ENCODE results near the gene ADAMTS2.

ADAMTS2 gene

DNA sequence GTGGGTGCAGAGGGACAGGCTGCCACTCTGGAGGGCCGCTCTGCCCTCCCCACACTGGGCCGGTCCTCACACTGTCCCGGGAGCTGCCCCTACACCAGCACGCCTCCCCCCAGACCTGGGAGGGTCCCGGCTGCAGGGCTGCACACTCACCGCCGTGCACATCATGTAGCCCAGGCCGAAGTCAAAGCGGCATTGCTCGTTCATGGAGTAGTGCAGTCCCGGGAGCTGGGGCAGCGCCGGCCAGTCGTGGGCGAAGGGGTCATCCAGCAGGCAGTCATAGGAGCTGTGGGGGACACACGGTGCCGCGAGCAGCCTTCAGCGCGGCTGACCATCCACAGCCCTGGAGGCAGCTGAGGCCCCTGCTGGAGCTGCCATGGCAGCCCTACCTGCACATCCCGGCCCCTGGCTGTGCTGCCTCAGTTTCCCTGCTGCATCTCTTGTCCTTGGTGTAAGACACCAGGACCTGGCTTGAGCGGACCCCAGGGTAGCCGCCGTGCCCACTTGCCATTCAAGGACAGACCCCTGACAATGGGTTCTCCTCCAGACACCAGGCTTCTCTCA lies 191.8 kb downstream of the ADAMTS2 start:
- no peak for DNase-seq

GRCh38 chr5:179152941-179153340 lies 192.3 kb downstream of the ADAMTS2 start:
- DNase-seq = no peak

DNA sequence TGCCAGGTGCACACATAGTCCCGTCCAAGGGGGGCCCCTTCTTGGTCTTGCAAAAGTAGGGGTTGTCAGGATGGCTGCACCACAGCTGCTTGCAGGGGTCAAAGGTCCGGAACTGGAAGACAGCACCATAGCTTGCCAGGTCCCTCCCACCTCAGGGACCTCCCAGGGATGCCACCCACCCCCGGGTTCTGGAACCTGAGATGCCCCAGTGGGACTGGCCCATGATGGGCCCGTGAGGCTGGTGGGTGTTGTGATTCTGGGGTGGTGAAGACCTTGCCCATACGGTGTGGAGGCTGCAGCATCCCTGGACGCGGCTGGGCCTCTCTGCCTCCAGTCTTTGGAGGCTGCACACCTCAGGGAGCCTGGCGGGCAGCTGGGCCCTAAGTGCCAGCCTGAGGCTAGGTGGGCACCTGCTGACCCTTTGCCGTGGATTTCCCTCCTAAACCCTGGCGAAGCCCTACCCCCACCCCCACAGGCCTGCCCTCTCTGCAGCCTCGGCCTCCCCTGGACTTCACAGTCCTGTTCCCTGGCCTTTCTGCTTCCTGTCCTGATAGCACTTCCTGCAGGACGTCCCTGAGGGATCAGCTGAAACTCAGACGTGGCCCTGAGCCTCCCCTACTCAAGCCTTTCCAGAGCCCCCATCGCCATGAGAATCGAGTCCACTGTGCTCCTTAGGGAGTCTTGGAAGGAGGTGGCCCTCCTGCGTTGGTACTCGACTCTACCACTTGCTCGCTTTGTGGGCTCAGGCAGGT lies 192.9 kb downstream of the ADAMTS2 start:
- no peak for DNase-seq

GRCh38 chr5:179151286-179152118 lies 193.8 kb downstream of the ADAMTS2 start:
- no peak for DNase-seq

DNA sequence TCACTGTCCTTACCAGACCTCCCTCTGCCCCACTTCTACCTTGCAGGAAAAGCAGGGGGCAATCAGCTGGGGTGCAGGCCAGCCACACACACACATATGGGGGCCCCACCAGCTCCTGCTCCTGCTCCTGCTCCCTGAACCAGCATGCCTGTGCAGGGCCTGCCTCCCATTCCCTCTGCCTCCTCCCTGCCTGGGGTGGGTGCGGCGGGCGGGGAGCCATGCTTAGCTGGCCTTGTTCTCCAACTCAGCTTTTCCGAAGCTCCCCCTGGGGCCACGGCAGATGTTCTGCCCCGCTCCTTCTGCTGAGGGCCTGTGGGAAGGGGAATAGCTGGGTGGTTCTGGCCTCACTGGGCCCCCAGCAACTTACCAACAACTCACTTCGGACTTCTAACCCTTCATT lies 195.2 kb downstream of the ADAMTS2 start:
- no peak for DNase-seq

- DNase-seq = no peak
These were observed 196.0 kb downstream of the ADAMTS2 start for GRCh38 chr5:179149278-179149677.

GRCh38 chr5:179148703-179149170 lies 196.5 kb downstream of the ADAMTS2 start:
- DNase-seq = no peak

GRCh38 chr5:179147991-179148702 lies 197.1 kb downstream of the ADAMTS2 start:
- no peak for DNase-seq

GRCh38 chr5:179146277-179146676 lies 199.0 kb downstream of the ADAMTS2 start:
- peak; percentile 32 to 39 for DNase-seq

DNA sequence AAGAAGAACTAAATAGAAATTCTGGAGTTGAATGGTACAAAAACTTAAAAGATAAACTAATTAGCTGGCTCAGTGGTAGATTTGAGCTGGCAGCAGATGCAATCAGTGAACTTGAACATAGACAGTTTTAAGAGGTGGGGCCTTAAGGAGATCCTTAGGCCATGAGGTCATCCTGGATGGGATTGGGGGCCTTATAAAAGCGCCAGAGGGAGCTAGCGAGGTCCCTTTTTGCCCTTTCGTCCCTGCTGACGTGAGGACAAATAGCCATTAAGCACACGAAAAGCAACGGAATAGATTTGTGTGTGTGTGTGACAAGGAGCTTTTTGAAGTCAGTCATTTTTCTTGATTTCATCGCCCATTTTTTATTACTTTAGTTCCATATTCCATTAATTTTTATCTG lies 201.8 kb downstream of the ADAMTS2 start:
- DNase-seq = no peak

- DNase-seq = no peak
These were observed 202.6 kb downstream of the ADAMTS2 start for GRCh38 chr5:179142434-179143198.

- no peak for DNase-seq
These were observed 203.4 kb downstream of the ADAMTS2 start for GRCh38 chr5:179141867-179142266.

DNA sequence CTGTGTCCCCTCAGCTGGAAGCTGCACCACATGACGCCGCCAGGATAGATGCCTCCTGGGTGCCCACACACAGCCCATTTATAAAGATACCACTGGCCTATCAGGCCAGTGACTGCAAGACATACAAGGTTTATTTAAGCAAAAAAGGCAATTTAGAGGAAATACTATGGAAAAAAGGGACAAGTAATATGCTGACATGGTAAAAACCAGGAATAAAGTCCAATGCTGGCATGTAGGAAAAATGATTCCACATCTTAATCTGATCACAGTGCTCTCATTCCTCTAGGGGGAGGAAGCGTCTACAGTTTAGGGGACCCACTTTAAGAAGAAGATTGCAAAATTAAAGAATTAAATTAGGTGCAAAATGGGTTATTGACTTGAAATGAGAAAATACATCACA lies 205.0 kb downstream of the ADAMTS2 start:
- no peak for DNase-seq

DNA sequence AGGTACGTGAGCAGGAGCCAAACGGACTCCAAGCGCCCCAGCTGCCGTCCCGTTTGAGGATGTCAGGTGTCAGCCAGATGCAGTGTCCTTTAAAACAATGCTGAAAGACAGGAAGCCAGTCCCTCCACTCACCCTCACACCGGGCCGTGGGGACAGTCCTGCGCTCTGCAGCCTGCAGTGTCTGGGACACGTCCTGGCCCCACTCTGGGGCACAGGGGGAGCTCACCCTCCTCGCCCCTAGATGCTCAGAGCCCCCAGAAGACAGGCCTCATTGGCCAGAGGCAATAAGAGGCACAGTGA lies 205.4 kb downstream of the ADAMTS2 start:
- DNase-seq = no peak

DNA sequence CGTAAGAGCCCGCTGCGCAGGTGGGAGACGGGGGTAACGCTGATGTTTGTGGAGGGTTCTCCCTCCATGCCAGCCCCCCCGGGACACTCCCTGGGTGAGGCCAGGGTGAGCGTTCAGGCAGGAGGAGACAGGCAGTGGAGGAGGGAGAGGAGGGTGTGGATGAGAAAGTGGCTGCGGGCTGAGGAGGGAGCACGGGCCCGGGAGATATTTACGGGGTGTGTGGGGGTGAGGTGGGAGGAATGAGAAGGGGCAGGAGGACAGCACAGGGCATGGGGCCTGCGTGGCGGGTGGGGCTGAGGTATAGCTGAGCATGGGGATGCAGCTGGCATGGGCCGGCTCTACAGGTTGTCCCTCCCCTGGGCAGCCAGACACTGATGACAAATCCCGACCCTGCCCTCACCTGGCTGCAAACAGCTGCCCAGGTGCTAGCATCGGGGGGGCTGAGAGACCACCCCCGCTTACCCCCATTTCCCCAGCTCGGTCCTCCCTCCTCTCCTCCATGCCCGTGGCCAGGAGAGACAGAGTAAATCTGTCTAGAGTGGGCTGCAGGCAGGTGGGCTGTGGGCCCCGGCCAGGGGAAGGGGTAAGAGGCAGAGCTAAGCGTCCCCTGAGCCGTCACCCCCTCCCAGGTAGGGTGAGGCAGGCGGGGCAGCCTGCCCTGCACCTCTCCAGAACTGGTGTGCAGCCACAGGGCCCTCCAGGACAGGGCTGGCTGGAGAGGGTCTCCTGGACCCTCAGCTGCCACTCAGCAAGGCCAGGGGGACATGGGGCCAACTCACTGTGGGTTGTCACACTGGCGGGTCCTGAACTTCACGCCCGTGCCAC lies 205.9 kb downstream of the ADAMTS2 start:
- no peak for DNase-seq

GRCh38 chr5:179138568-179138925 lies 206.7 kb downstream of the ADAMTS2 start:
- no peak for DNase-seq

DNA sequence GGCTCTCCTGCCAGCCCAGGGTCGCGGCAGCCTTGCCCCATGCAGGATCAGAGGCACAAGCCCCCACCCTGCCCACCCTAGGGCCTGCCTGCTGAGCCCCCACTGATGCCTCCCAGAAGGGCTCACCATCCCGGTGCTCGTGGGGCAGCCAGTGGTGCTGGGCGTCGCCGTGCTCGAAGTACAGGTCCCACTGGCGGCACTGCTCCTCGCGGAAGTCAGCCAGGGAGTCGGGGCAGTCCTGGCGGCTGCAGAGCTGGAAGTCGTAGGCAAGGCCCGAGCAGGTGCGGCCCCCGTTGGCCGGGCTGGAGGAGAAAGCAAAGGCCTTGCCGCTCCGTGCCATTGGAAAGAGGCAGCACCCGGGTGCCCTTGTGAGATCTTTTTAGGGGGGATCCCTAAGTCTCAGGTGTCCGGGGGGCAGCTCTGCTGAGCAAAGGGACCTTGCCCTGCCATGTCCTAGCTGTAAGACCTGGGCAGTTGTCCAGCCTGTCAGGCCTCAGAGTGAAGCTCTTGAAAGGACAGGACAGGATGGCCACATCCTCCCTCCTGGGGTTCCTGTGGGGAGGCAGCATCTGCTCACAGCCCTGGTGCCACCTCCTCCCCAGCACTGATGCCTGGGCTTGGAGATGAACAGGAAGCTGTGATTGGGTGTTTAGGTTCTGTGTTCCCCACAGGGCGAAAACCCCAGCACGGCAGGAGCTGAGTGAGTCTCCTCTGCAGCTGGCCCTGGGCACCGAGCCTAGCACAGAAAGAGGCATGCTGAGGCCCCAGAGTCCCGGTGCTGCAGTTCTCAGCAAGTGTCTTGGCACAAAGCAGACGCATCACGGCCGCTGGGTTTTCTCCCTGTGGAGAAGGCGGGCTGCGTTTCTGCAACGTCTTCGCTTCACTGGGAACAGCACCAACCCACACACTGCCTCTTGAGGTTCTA lies 207.4 kb downstream of the ADAMTS2 start:
- no peak for DNase-seq

- no peak for DNase-seq
These were observed 208.1 kb downstream of the ADAMTS2 start for GRCh38 chr5:179137016-179137642.

GRCh38 chr5:179135441-179136215 lies 209.6 kb downstream of the ADAMTS2 start:
- DNase-seq = no peak
